Activated naive CD4-positive, alpha-beta T cell (primary cell): ENCODE measurements around the gene SDHAF3.
A peak's percentile ranks its signal among the peaks of the same experiment; 100 is the strongest.
"Not testable (repeated sequence)": the region's sequence is repeated elsewhere in the genome, so short reads cannot be mapped to it uniquely, and the experiment has no call there.

ENCODE experiments used
- DNase-seq, 4 experiments: peaks; one replicate each; lab custom pipeline; 2025; lab: John Stamatoyannopoulos, UW

Gene SDHAF3

GRCh38 chr7:97123115-97123514 lies 5.6 kb downstream of the SDHAF3 start:
- DNase-seq = not testable (repeated sequence)

GRCh38 chr7:97126483-97127171 lies 9.1 kb downstream of the SDHAF3 start:
- DNase-seq = no peak

- no peak for DNase-seq
Observed at GRCh38 chr7:97128736-97129135, 11.2 kb downstream of the SDHAF3 start.

- DNase-seq = no peak
Observed at GRCh38 chr7:97130417-97131139, 13.1 kb downstream of the SDHAF3 start.

- no peak for DNase-seq
Observed at GRCh38 chr7:97133159-97133558, 15.7 kb downstream of the SDHAF3 start.

- DNase-seq = no peak
Observed at GRCh38 chr7:97138830-97139229, 21.3 kb downstream of the SDHAF3 start.

GRCh38 chr7:97145068-97145467 lies 27.6 kb downstream of the SDHAF3 start:
- no peak for DNase-seq

GRCh38 chr7:97149843-97150242 lies 32.3 kb downstream of the SDHAF3 start:
- DNase-seq = no peak

GRCh38 chr7:97155897-97156418 lies 38.5 kb downstream of the SDHAF3 start:
- no peak for DNase-seq

GRCh38 chr7:97159984-97160383 lies 42.5 kb downstream of the SDHAF3 start:
- DNase-seq = not testable (repeated sequence)

- DNase-seq = not testable (repeated sequence)
Observed at GRCh38 chr7:97161609-97162008, 44.1 kb downstream of the SDHAF3 start.

GRCh38 chr7:97166308-97166707 lies 48.8 kb downstream of the SDHAF3 start:
- DNase-seq = no peak

- DNase-seq = no peak
Observed at GRCh38 chr7:97167176-97167575, 49.7 kb downstream of the SDHAF3 start.

- no peak for DNase-seq
Observed at GRCh38 chr7:97167749-97168148, 50.3 kb downstream of the SDHAF3 start.

GRCh38 chr7:97174303-97174702 lies 56.8 kb downstream of the SDHAF3 start:
- DNase-seq = no peak

- DNase-seq = peak in 1 of 4 experiments; percentile 3
Observed at GRCh38 chr7:97179454-97180104, 62.1 kb downstream of the SDHAF3 start.

GRCh38 chr7:97187067-97187466 lies 69.6 kb downstream of the SDHAF3 start:
- no peak for DNase-seq

GRCh38 chr7:97196174-97196573 lies 78.7 kb downstream of the SDHAF3 start:
- DNase-seq = not testable (repeated sequence)

- DNase-seq = no peak
Observed at GRCh38 chr7:97198596-97198995, 81.1 kb downstream of the SDHAF3 start.

- DNase-seq = no peak
Observed at GRCh38 chr7:97200018-97200417, 82.5 kb downstream of the SDHAF3 start.

GRCh38 chr7:97203957-97204356 lies 86.5 kb downstream of the SDHAF3 start:
- no peak for DNase-seq

GRCh38 chr7:97204821-97205220 lies 87.3 kb downstream of the SDHAF3 start:
- no peak for DNase-seq

- DNase-seq = no peak
Observed at GRCh38 chr7:97215556-97215955, 98.1 kb downstream of the SDHAF3 start.
